H1 (cell line): ENCODE measurements around the gene SH3RF2. TPM values are rescaled to one million over a fixed set of nuclear protein-coding genes. Genes with fewer than 3 reads are reported as not detected.

Experiments used
- CTCF ChIA-PET: fragments of 300-600 bp; sonication (Branson Sonifier 250); formaldehyde crosslinking; loops from one replicate; lab custom pipeline; 2021; ENCODE audit not compliant: partially characterized antibody; lab: Charles Lee
- POLR2A ChIA-PET: fragments of 300-600 bp; sonication (Branson Sonifier 250); formaldehyde crosslinking; loops from one replicate; lab custom pipeline; 2021; ENCODE audit warnings: inconsistent platforms; ENCODE audit not compliant: partially characterized antibody; lab: Charles Lee
- DNase-seq, 2 experiments: peaks; one replicate each; pipeline versions ENCODE4 v3.0.0 to v3.0.0-alpha.2; 2010 to 2022; ENCODE audit warnings: low spot score in 2 of 2, low read depth in 1 of 2, mixed read lengths in 1 of 2
- FAIRE-seq: peaks from 2 replicates; lab custom pipeline; 2011; peaks lifted over from hg19 to GRCh38; lab: Jason Lieb, UNC
- H2AFZ ChIP-seq: 2 replicates; pipeline ENCODE4 v1.8.1; 2012; ENCODE audit warnings: low read length, inconsistent platforms
- H2AK5ac ChIP-seq: 2 replicates; pipeline ENCODE4 v1.6.1; 2013; ENCODE audit warnings: low read depth, low read length
- H2BK120ac ChIP-seq: replicated peaks from 2 replicates; pipeline ENCODE3; 2013; ENCODE audit warnings: low read depth, low read length, inconsistent platforms
- H2BK12ac ChIP-seq: 2 replicates; pipeline ENCODE4 v1.6.1; 2013; ENCODE audit warnings: low read depth, low read length
- H2BK15ac ChIP-seq: 2 replicates; pipeline ENCODE4 v1.6.1; 2013; ENCODE audit warnings: low read length
- H2BK20ac ChIP-seq: 2 replicates; pipeline ENCODE4 v1.6.1; 2013; ENCODE audit warnings: low read length
- H2BK5ac ChIP-seq: 2 replicates; pipeline ENCODE4 v1.6.1; 2013; ENCODE audit warnings: low read depth, low read length
- H3K14ac ChIP-seq: 2 replicates; pipeline ENCODE4 v1.6.1; 2013; ENCODE audit warnings: inconsistent platforms; ENCODE audit not compliant: insufficient read length
- H3K18ac ChIP-seq: 2 replicates; pipeline ENCODE4 v1.6.1; 2013; ENCODE audit warnings: low read length; ENCODE audit errors: extremely low read depth
- H3K23ac ChIP-seq: 2 replicates; pipeline ENCODE4 v1.6.1; 2013; ENCODE audit warnings: inconsistent platforms; ENCODE audit not compliant: insufficient read length
- H3K23me2 ChIP-seq: 2 replicates; pipeline ENCODE4 v1.6.1; 2013; ENCODE audit warnings: low read depth, low read length
- H3K27ac ChIP-seq: 2 replicates; pipeline ENCODE4 v1.6.1; 2011; ENCODE audit warnings: low read depth, low read length, inconsistent platforms
- H3K27me3 ChIP-seq, 4 experiments: replicated peaks in 1 of 4; 1 replicate in 1 of 4; 2 replicates in 3 of 4; pipeline versions ENCODE4 v1.6.1 to v1.8.1; 2011 to 2013; ENCODE audit warnings: low read length in 3 of 4, mild to moderate bottlenecking in 3 of 4, inconsistent platforms in 2 of 4, mixed read lengths in 2 of 4, moderate library complexity in 1 of 4; ENCODE audit not compliant: control insufficient read depth in 3 of 4, insufficient read depth in 3 of 4; ENCODE audit errors: extremely low read depth in 1 of 4
- H3K36me3 ChIP-seq, 4 experiments: 2 replicates each; pipeline versions ENCODE4 v1.6.1 to v1.8.1; 2011 to 2013; ENCODE audit warnings: mild to moderate bottlenecking in 4 of 4, low read length in 3 of 4, moderate library complexity in 2 of 4, control low read depth in 1 of 4, inconsistent platforms in 1 of 4; ENCODE audit not compliant: insufficient read depth in 4 of 4, control insufficient read depth in 2 of 4
- H3K4ac ChIP-seq: replicated peaks from 2 replicates; pipeline ENCODE3; 2013; ENCODE audit warnings: low read length, low read depth, mixed read lengths, inconsistent platforms; ENCODE audit not compliant: insufficient read length
- H3K4me1 ChIP-seq, 4 experiments: replicated peaks in 1 of 4; 1 replicate in 1 of 4; 2 replicates in 3 of 4; pipeline versions ENCODE4 v1.6.1 to v1.8.1; 2011 to 2013; ENCODE audit warnings: low read length in 3 of 4, inconsistent platforms in 2 of 4, mixed read lengths in 1 of 4; ENCODE audit not compliant: insufficient read depth in 4 of 4, control insufficient read depth in 3 of 4
- H3K4me2 ChIP-seq, 2 experiments: 2 replicates each; pipeline versions ENCODE4 v1.6.1 to v1.8.1; 2011 to 2013; ENCODE audit warnings: low read depth in 2 of 2, low read length in 2 of 2, control low read depth in 1 of 2, inconsistent platforms in 1 of 2, mild to moderate bottlenecking in 1 of 2; ENCODE audit not compliant: insufficient read depth in 1 of 2
- H3K4me3 ChIP-seq, 4 experiments: fragments of 200-600, 300-600 bp in 1 of 4; sonication (generic), shearing (Covaris generic), sonication (Bioruptor Twin) in 1 of 4; 2 replicates each; pipeline versions ENCODE4 v1.5.1 to v1.8.1; 2011 to 2016; ENCODE audit warnings: low read length in 4 of 4, low read depth in 3 of 4, control low read depth in 2 of 4, inconsistent platforms in 2 of 4, mild to moderate bottlenecking in 2 of 4, mixed read lengths in 1 of 4, moderate library complexity in 1 of 4; ENCODE audit not compliant: insufficient read depth in 2 of 4; ENCODE audit errors: extremely low read depth in 1 of 4
- H3K56ac ChIP-seq: replicated peaks from 2 replicates; pipeline ENCODE3; 2013; ENCODE audit warnings: low read depth, mild to moderate bottlenecking, mixed read lengths, low read length, inconsistent platforms; ENCODE audit not compliant: insufficient read length
- H3K79me1 ChIP-seq: 2 replicates; pipeline ENCODE4 v1.6.1; 2013; ENCODE audit warnings: low read depth, low read length, control low read depth
- H3K79me2 ChIP-seq, 2 experiments: 2 replicates each; pipeline versions ENCODE4 v1.6.1 to v1.8.1; 2012 to 2013; ENCODE audit warnings: low read length in 2 of 2, mild to moderate bottlenecking in 2 of 2, inconsistent platforms in 1 of 2; ENCODE audit not compliant: insufficient read depth in 2 of 2, control insufficient read depth in 1 of 2
- H3K9ac ChIP-seq, 4 experiments: replicated peaks in 1 of 4; 1 replicate in 1 of 4; 2 replicates in 3 of 4; pipeline versions ENCODE4 v1.6.1 to v1.8.1; 2011 to 2013; ENCODE audit warnings: low read depth in 3 of 4, low read length in 3 of 4, control low read depth in 2 of 4, mild to moderate bottlenecking in 2 of 4, moderate library complexity in 2 of 4, inconsistent platforms in 1 of 4; ENCODE audit errors: extremely low read depth in 1 of 4
- H3K9me3 ChIP-seq, 2 experiments: 2 replicates each; pipeline versions ENCODE4 v1.6.1 to v1.8.1; 2012 to 2013; ENCODE audit warnings: mild to moderate bottlenecking in 2 of 2, moderate library complexity in 2 of 2, control low read depth in 1 of 2, inconsistent platforms in 1 of 2, low read depth in 1 of 2, low read length in 1 of 2, mixed read lengths in 1 of 2; ENCODE audit not compliant: insufficient read depth in 2 of 2
- H4K20me1 ChIP-seq, 2 experiments: replicated peaks in 1 of 2; 2 replicates each; pipeline versions ENCODE3 to v1.8.1; 2011 to 2013; ENCODE audit warnings: inconsistent platforms in 2 of 2, low read length in 2 of 2, mild to moderate bottlenecking in 1 of 2; ENCODE audit not compliant: insufficient read depth in 2 of 2, control insufficient read depth in 1 of 2
- H4K5ac ChIP-seq: 2 replicates; pipeline ENCODE4 v1.6.1; 2013; ENCODE audit warnings: low read length, low read depth, mixed read lengths, inconsistent platforms; ENCODE audit not compliant: insufficient read length
- H4K8ac ChIP-seq: 2 replicates; pipeline ENCODE4 v1.8.0; 2013; ENCODE audit warnings: mild to moderate bottlenecking, moderate library complexity, low read length, inconsistent platforms; ENCODE audit not compliant: insufficient read depth; ENCODE audit errors: extremely low read depth
- H4K91ac ChIP-seq: replicated peaks from 2 replicates; pipeline ENCODE3; 2013; ENCODE audit warnings: low read length, mixed read lengths, inconsistent platforms; ENCODE audit not compliant: insufficient read length
- ATF2 ChIP-seq: IDR thresholded peaks from 2 replicates; pipeline ENCODE4 v1.6.1; 2012; ENCODE audit warnings: low read length, inconsistent platforms
- CBX8 ChIP-seq: fragments of 300-800, 300-1000 bp; sonication (generic); IDR thresholded peaks from 2 replicates; pipeline ENCODE4 v1.7.1; 2016; ENCODE audit warnings: low read depth, low read length, borderline replicate concordance
- SRF ChIP-seq: IDR thresholded peaks from 2 replicates; pipeline ENCODE4 v1.6.1; 2011; ENCODE audit warnings: mild to moderate bottlenecking, low read depth, low read length, moderate library complexity
- WGBS, 2 experiments: shearing (Covaris generic) in 1 of 2; methylation state at CpG; one replicate each; pipeline versions ENCODE4 v1.1.6 to v1.1.7; 2013 to 2015; ENCODE audit warnings: low lambda C conversion rate in 2 of 2, mixed read lengths in 2 of 2, inconsistent platforms in 1 of 2, low coverage in 1 of 2, missing lambda C conversion rate in 1 of 2; ENCODE audit not compliant: insufficient replicate concordance in 2 of 2, insufficient coverage in 1 of 2, insufficient read length in 1 of 2; ENCODE audit errors: extremely low coverage in 1 of 2, missing lambda C conversion rate in 1 of 2; 5-methylcytosine and 5-hydroxymethylcytosine counted together
- polyA plus RNA-seq, 7 experiments: library from polyadenylated mRNA; depleted of rRNA in 3 of 7; stranded (reverse) in 5 of 7; unstranded in 2 of 7; fragments of >200 nt in 5 of 7; fragments of 200-250 nt in 2 of 7; gene quantifications; 1 replicate in 5 of 7; 2 replicates in 1 of 7; 4 replicates in 1 of 7; pipeline versions ENCODE4 v1.2.1 to v1.2.3, GENCODE V29; 2011 to 2013; ENCODE audit warnings: missing spikeins in 2 of 7, mixed read lengths in 2 of 7
- total RNA-seq: library from RNA; stranded (reverse); fragmentation: NEBNext Ultra II Directional; extraction: Animal tissue kit (Norgen Biotek cat#: 25700); gene quantifications from 2 replicates; pipeline ENCODE4 v1.2.1, GENCODE V29; 2021

The SH3RF2 gene
- total and polyA plus RNA-seq, 2 of the 8 experiments (the other 6 are each of a cell fraction or from before 2014, with no cell fraction given) = 0.80 to 0.95 TPM

GRCh38 chr5:145920542-145921210 lies 15.7 kb upstream of the SH3RF2 start:
- Histone ChIP-seq H2BK20ac (no peak overlapping the region), H3K14ac (no peak overlapping the region), H3K56ac (no peak overlapping the region), H3K9ac (no peak overlapping the region), H3K23ac (no peak overlapping the region), H3K4ac (no peak overlapping the region), H3K79me1 (no peaks in the 10 kb centered on the region), H3K18ac (no peak overlapping the region), H3K23me2 (no peaks in the 10 kb centered on the region), H2BK120ac (no peak overlapping the region), H2AFZ (no peak overlapping the region), H2BK5ac (no peak overlapping the region), H4K8ac (no peak overlapping the region), H2BK12ac (no peak overlapping the region), H3K4me2 (no peak overlapping the region), H4K20me1 (no peaks in the 10 kb centered on the region), H3K9me3 (no peaks in the 10 kb centered on the region), H3K4me3 (no peak overlapping the region), H3K4me1 (peaks cover 0 to 4% (median 3%) of the 10 kb centered on the region in 4 experiments; a peak in 4 of 7 replicates), H3K27ac (no peak overlapping the region), H2BK15ac (no peak overlapping the region), H3K36me3 (no peaks in the 10 kb centered on the region), H3K27me3 (no peaks in the 10 kb centered on the region), H3K79me2 (no peaks in the 10 kb centered on the region), H2AK5ac (no peak overlapping the region), H4K5ac (no peak overlapping the region), H4K91ac (no peak overlapping the region)
- ChIA-PET CTCF (interaction anchor here (0.8 to 1.4 kb wide), 3 partner anchors 12 to 120 kb away, joined by 3 to 6 read pairs (median 3); no protein-coding TSS in a partner anchor), POLR2A (no interaction called here)
- DNase-seq (no peak), FAIRE-seq (no peak)
- 94% methylated on average over 1 of the region's 1 CpG; no CpG with 5 or more reads in 1 of the 2 experiments for WGBS, 2 experiments
- TF ChIP-seq CBX8 (no peak), ATF2 (no peak), SRF (no peak)
